ENCODE measurements around the gene LMBRD2. TPM values are rescaled to one million over a fixed set of nuclear protein-coding genes. Genes with fewer than 3 reads are reported as not detected.

Gene LMBRD2
- total RNA-seq, 1 experiment from 2014 or later: 5.6 TPM

DNA sequence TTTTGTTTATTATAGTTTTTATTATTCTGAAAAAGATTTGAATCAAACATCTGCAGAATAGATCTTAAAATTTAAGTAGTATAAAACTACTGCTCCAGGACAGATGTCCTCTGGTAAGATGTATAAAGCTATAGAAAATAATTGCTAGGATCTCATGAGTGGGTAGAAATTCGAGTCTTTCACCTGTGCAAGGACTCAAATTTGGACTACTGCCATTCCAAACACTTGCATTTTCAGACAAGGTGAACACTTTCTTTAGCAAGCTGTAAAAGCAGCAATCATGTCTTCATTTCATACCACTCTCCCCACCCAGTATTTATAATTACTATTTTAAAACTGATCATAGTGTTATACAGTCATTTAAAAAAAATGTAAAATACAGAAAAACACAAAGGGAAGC lies 20.9 kb upstream of the LMBRD2 start (continued):
- TF ChIP-seq, protein P1, sequence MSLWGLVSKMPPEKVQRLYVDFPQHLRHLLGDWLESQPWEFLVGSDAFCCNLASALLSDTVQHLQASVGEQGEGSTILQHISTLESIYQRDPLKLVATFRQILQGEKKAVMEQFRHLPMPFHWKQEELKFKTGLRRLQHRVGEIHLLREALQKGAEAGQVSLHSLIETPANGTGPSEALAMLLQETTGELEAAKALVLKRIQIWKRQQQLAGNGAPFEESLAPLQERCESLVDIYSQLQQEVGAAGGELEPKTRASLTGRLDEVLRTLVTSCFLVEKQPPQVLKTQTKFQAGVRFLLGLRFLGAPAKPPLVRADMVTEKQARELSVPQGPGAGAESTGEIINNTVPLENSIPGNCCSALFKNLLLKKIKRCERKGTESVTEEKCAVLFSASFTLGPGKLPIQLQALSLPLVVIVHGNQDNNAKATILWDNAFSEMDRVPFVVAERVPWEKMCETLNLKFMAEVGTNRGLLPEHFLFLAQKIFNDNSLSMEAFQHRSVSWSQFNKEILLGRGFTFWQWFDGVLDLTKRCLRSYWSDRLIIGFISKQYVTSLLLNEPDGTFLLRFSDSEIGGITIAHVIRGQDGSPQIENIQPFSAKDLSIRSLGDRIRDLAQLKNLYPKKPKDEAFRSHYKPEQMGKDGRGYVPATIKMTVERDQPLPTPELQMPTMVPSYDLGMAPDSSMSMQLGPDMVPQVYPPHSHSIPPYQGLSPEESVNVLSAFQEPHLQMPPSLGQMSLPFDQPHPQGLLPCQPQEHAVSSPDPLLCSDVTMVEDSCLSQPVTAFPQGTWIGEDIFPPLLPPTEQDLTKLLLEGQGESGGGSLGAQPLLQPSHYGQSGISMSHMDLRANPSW (CRISPR knock-in tag; conservative IDR thresholded peaks at IDR 0.05; ENCODE audit: low read depth): no peak
- no peak for TF ChIP-seq EMX1 (CRISPR knock-in tag; IDR thresholded peaks at IDR 0.05)
- TF ChIP-seq ATF1 (CRISPR knock-in tag; IDR thresholded peaks at IDR 0.05): no peak
- TF ChIP-seq NR1H2 (CRISPR knock-in tag; IDR thresholded peaks at IDR 0.05): no peak
- TF ChIP-seq TCF7 (CRISPR knock-in tag; IDR thresholded peaks at IDR 0.05; ENCODE audit: low read depth): no peak
- TF ChIP-seq ZNF219 (CRISPR knock-in tag; IDR thresholded peaks at IDR 0.05; ENCODE audit: borderline replicate concordance): no peak
- no peak for TF ChIP-seq JAZF1 (CRISPR knock-in tag; IDR thresholded peaks at IDR 0.05)

DNA sequence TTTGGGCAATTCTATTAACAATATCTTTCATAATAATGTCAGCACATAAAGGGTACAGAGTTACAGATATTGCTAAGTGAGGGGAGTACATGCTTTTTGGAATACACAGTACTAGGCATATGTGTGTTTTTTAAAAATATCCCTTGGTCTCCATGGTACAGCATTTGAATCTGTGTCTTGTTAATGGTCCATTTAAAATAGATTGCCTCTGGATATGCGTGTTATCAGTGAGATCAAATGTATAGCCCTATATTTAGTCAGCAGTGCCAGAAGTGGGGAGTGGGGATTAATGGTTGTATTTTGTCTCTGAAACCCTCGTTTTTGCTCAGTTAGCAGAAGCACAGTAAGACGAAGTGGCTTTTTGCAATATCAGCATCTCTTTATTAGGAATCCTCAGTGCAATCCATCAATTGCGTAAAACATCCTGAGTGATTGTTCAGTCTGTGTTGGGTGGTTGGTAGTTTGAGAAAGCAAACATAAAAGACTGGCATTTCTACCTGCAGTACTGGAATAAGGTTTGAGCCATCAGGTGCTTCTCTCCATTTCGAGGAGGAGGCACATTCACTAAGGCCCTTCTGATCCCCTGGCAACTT lies 19.2 kb upstream of the LMBRD2 start:
- POLR2A ChIA-PET: no interaction called here
- peaks cover 76% of the 10 kb centered on the region for H3K36me3 Mint-ChIP-seq

DNA sequence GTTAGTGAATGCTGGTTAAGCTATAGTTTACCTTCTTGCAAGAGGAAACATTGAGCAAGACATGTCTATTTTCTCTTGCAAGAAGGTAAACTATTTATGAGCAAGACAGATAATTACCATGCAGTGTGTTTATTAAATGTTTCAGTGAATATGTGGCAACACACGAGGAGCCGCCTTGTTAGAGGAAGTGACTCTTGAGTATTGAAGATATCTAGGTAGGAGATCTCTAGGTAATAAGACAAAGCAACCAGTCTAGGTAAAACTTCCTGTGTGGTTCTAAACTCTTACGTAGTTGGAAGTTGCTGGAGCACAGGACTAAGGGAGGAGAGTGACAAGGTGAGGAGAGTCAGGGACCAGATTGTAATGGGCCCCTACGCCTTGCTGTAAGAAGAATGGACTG lies 17.1 kb upstream of the LMBRD2 start:
- ChIA-PET CTCF (no interaction called here), POLR2A (no interaction called here)
- H3K27me3 Mint-ChIP-seq (ENCODE audit: low read depth): no peaks in the 10 kb centered on the region
- H3K36me3 Mint-ChIP-seq: peaks cover 71% of the 10 kb centered on the region
- H3K4me3 Mint-ChIP-seq: no peak overlapping the region
- H3K9me3 Mint-ChIP-seq: no peaks in the 10 kb centered on the region
- no peak overlapping the region for H3K27ac Mint-ChIP-seq
- H3K4me1 Mint-ChIP-seq: no peaks in the 10 kb centered on the region
- ATAC-seq (no peak), DNase-seq (ENCODE audit: low spot score) (no peak)
- TF ChIP-seq FOXJ3 (CRISPR knock-in tag; IDR thresholded peaks at IDR 0.05; ENCODE audit: borderline replicate concordance) (no peak), ZNF396 (CRISPR knock-in tag; IDR thresholded peaks at IDR 0.05; ENCODE audit: borderline replicate concordance) (no peak), OVOL2 (CRISPR knock-in tag; IDR thresholded peaks at IDR 0.05; ENCODE audit: borderline replicate concordance) (no peak), MYBL2 (CRISPR knock-in tag; IDR thresholded peaks at IDR 0.05) (no peak), GRHL2 (CRISPR knock-in tag; IDR thresholded peaks at IDR 0.05; ENCODE audit: insufficient replicate concordance, severe bottlenecking) (no peak), ZNF138 (CRISPR knock-in tag; conservative IDR thresholded peaks at IDR 0.05) (no peak), CREB1 (CRISPR knock-in tag; IDR thresholded peaks at IDR 0.05) (no peak), CREM (CRISPR knock-in tag; IDR thresholded peaks at IDR 0.05) (no peak)
- TF ChIP-seq, protein P2, sequence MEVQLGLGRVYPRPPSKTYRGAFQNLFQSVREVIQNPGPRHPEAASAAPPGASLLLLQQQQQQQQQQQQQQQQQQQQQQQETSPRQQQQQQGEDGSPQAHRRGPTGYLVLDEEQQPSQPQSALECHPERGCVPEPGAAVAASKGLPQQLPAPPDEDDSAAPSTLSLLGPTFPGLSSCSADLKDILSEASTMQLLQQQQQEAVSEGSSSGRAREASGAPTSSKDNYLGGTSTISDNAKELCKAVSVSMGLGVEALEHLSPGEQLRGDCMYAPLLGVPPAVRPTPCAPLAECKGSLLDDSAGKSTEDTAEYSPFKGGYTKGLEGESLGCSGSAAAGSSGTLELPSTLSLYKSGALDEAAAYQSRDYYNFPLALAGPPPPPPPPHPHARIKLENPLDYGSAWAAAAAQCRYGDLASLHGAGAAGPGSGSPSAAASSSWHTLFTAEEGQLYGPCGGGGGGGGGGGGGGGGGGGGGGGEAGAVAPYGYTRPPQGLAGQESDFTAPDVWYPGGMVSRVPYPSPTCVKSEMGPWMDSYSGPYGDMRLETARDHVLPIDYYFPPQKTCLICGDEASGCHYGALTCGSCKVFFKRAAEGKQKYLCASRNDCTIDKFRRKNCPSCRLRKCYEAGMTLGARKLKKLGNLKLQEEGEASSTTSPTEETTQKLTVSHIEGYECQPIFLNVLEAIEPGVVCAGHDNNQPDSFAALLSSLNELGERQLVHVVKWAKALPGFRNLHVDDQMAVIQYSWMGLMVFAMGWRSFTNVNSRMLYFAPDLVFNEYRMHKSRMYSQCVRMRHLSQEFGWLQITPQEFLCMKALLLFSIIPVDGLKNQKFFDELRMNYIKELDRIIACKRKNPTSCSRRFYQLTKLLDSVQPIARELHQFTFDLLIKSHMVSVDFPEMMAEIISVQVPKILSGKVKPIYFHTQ (CRISPR knock-in tag; IDR thresholded peaks at IDR 0.05): no peak
- TF ChIP-seq, protein P3, sequence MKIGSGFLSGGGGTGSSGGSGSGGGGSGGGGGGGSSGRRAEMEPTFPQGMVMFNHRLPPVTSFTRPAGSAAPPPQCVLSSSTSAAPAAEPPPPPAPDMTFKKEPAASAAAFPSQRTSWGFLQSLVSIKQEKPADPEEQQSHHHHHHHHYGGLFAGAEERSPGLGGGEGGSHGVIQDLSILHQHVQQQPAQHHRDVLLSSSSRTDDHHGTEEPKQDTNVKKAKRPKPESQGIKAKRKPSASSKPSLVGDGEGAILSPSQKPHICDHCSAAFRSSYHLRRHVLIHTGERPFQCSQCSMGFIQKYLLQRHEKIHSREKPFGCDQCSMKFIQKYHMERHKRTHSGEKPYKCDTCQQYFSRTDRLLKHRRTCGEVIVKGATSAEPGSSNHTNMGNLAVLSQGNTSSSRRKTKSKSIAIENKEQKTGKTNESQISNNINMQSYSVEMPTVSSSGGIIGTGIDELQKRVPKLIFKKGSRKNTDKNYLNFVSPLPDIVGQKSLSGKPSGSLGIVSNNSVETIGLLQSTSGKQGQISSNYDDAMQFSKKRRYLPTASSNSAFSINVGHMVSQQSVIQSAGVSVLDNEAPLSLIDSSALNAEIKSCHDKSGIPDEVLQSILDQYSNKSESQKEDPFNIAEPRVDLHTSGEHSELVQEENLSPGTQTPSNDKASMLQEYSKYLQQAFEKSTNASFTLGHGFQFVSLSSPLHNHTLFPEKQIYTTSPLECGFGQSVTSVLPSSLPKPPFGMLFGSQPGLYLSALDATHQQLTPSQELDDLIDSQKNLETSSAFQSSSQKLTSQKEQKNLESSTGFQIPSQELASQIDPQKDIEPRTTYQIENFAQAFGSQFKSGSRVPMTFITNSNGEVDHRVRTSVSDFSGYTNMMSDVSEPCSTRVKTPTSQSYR (CRISPR knock-in tag; IDR thresholded peaks at IDR 0.05): no peak
- TF ChIP-seq, protein P4, sequence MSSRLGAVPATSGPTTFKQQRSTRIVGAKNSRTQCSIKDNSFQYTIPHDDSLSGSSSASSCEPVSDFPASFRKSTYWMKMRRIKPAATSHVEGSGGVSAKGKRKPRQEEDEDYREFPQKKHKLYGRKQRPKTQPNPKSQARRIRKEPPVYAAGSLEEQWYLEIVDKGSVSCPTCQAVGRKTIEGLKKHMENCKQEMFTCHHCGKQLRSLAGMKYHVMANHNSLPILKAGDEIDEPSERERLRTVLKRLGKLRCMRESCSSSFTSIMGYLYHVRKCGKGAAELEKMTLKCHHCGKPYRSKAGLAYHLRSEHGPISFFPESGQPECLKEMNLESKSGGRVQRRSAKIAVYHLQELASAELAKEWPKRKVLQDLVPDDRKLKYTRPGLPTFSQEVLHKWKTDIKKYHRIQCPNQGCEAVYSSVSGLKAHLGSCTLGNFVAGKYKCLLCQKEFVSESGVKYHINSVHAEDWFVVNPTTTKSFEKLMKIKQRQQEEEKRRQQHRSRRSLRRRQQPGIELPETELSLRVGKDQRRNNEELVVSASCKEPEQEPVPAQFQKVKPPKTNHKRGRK (CRISPR knock-in tag; IDR thresholded peaks at IDR 0.05; ENCODE audit: borderline replicate concordance): no peak
- TF ChIP-seq, protein P5, sequence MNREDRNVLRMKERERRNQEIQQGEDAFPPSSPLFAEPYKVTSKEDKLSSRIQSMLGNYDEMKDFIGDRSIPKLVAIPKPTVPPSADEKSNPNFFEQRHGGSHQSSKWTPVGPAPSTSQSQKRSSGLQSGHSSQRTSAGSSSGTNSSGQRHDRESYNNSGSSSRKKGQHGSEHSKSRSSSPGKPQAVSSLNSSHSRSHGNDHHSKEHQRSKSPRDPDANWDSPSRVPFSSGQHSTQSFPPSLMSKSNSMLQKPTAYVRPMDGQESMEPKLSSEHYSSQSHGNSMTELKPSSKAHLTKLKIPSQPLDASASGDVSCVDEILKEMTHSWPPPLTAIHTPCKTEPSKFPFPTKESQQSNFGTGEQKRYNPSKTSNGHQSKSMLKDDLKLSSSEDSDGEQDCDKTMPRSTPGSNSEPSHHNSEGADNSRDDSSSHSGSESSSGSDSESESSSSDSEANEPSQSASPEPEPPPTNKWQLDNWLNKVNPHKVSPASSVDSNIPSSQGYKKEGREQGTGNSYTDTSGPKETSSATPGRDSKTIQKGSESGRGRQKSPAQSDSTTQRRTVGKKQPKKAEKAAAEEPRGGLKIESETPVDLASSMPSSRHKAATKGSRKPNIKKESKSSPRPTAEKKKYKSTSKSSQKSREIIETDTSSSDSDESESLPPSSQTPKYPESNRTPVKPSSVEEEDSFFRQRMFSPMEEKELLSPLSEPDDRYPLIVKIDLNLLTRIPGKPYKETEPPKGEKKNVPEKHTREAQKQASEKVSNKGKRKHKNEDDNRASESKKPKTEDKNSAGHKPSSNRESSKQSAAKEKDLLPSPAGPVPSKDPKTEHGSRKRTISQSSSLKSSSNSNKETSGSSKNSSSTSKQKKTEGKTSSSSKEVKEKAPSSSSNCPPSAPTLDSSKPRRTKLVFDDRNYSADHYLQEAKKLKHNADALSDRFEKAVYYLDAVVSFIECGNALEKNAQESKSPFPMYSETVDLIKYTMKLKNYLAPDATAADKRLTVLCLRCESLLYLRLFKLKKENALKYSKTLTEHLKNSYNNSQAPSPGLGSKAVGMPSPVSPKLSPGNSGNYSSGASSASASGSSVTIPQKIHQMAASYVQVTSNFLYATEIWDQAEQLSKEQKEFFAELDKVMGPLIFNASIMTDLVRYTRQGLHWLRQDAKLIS (CRISPR knock-in tag; IDR thresholded peaks at IDR 0.05; ENCODE audit: borderline replicate concordance): no peak

More for the DNA sequence above, 19.2 kb upstream of the LMBRD2 start:
- no peak overlapping the region for H3K27ac Mint-ChIP-seq
- H3K4me1 Mint-ChIP-seq: no peaks in the 10 kb centered on the region
- H3K4me3 Mint-ChIP-seq: no peak overlapping the region
- ATAC-seq (no peak), DNase-seq (ENCODE audit: low spot score) (no peak)
- TF ChIP-seq TP53 (CRISPR knock-in tag; IDR thresholded peaks at IDR 0.05): no peak
- TF ChIP-seq GABPB1 (CRISPR knock-in tag; IDR thresholded peaks at IDR 0.05): no peak
- CTCF ChIA-PET: interaction anchor here (1.3 kb wide), 1 partner anchor 92 kb away, joined by 4 read pairs; no protein-coding TSS in a partner anchor
- no peaks in the 10 kb centered on the region for H3K27me3 Mint-ChIP-seq (ENCODE audit: low read depth)
- H3K9me3 Mint-ChIP-seq: no peaks in the 10 kb centered on the region

Measured in WTC11 (cell line).